ENCODE results near the gene HTD2.

The HTD2 gene

DNA sequence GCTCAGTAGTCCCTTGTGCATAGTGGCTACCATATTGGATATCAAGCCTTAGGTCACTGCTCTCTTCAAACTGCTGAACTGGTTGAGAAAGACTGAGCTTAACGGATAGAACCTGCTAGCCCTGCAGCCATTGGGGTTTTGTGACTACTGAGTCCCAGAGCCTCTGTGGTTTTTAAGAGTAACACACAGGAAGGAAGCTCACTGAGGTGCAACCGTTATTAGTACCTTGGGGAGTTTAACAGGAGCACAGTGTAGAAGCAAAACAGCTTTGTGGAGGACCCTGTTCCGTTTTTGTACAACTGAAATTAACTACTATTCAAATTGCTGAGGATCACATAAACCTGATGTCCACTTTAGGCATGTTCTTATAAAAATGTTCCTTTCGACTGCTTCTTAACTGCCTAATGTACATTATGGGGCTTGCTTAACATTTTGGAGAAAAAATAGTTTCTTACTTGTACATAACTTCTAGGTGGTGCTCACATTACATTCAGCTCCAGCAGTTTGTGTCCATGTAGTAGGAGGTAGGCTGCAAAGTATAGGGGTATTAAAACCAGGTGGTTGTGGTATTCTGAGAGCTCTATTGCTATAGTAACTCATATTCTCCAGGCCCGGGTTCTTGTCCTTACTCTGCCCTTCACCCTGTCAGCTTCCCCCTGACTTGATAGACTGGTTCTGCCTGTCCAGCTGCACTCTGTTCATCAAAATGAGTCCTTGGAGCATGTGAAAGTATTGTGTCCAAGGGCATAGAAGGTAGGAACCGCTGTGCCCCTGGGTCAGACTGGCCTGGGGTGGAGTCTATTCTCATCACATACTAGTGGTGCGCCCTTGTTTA is 43.7 kb downstream of the HTD2 start:
- TF ChIP-seq, protein P1, sequence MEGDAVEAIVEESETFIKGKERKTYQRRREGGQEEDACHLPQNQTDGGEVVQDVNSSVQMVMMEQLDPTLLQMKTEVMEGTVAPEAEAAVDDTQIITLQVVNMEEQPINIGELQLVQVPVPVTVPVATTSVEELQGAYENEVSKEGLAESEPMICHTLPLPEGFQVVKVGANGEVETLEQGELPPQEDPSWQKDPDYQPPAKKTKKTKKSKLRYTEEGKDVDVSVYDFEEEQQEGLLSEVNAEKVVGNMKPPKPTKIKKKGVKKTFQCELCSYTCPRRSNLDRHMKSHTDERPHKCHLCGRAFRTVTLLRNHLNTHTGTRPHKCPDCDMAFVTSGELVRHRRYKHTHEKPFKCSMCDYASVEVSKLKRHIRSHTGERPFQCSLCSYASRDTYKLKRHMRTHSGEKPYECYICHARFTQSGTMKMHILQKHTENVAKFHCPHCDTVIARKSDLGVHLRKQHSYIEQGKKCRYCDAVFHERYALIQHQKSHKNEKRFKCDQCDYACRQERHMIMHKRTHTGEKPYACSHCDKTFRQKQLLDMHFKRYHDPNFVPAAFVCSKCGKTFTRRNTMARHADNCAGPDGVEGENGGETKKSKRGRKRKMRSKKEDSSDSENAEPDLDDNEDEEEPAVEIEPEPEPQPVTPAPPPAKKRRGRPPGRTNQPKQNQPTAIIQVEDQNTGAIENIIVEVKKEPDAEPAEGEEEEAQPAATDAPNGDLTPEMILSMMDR (IDR thresholded peaks at IDR 0.05): no peak
- no peak overlapping the region for H3K4me3 Mint-ChIP-seq
- H3K27ac Mint-ChIP-seq: no peak overlapping the region
- DNase-seq: no peak
- peaks cover 9% of the 10 kb centered on the region for H3K4me1 Mint-ChIP-seq
- H3K27me3 Mint-ChIP-seq (ENCODE audit: low read depth, poor library complexity): peaks cover 6% of the 10 kb centered on the region
- peaks cover 4% of the 10 kb centered on the region for H3K36me3 Mint-ChIP-seq (ENCODE audit: low read depth)
- no peaks in the 10 kb centered on the region for H3K9me3 Mint-ChIP-seq

DNA sequence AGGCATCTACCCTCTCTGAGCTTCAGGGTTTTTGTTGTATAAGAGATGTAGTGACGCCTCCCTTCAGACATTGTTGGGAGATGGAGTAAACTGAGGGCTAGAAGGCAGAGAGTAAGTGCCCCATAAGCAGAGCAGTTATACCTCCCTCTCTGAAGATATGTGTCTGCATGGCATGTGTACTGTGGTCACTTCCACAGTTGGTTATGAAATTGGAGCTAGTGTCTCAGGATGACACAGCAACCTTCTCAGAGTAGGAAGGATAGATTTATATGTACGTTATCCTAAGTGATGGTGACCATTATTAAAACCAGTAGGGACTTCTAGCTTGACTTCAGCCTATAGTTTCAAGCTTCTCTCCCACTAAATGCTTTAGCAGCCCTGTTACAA is 44.3 kb downstream of the HTD2 start:
- Mint-ChIP-seq H3K27me3 (ENCODE audit: low read depth, poor library complexity) (peaks cover 10% of the 10 kb centered on the region), H3K4me3 (no peak overlapping the region), H3K9me3 (no peaks in the 10 kb centered on the region)

DNA sequence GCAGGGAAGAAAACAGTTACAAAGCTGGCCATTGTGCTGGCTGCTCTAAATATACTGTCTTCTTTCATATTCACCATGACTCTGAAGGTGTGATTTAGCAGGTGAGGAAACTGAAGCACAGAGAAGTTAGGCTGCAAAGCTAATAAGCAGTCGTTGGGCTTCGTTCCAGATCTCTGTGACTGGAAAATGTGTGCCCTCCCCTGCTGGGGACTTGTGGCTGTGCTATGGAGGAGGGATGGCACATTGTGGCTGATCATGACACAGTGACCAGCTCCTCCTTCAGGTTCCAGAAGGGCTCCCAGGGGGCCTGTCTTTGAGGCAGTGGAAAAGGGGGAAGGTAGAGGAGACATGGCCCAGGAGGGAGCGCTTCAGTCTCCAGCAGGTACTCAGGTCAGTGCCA is 45.6 kb downstream of the HTD2 start:
- peak overlapping the region; percentile 43 for H3K27ac Mint-ChIP-seq
- H3K4me1 Mint-ChIP-seq: peaks cover 15% of the 10 kb centered on the region
- H3K27me3 Mint-ChIP-seq (ENCODE audit: low read depth, poor library complexity): peaks cover 10% of the 10 kb centered on the region
- no peaks in the 10 kb centered on the region for H3K9me3 Mint-ChIP-seq
- no peak for DNase-seq
- peaks cover 4% of the 10 kb centered on the region for H3K36me3 Mint-ChIP-seq (ENCODE audit: low read depth)
- H3K4me3 Mint-ChIP-seq: no peak overlapping the region
- TF ChIP-seq, protein P1 (IDR thresholded peaks at IDR 0.05): no peak

More for the DNA sequence above, 44.3 kb downstream of the HTD2 start:
- TF ChIP-seq, protein P1 (IDR thresholded peaks at IDR 0.05): no peak
- Mint-ChIP-seq H3K27ac (no peak overlapping the region), H3K4me1 (peaks cover 9% of the 10 kb centered on the region), H3K36me3 (ENCODE audit: low read depth) (peaks cover 4% of the 10 kb centered on the region)
- DNase-seq: no peak

DNA sequence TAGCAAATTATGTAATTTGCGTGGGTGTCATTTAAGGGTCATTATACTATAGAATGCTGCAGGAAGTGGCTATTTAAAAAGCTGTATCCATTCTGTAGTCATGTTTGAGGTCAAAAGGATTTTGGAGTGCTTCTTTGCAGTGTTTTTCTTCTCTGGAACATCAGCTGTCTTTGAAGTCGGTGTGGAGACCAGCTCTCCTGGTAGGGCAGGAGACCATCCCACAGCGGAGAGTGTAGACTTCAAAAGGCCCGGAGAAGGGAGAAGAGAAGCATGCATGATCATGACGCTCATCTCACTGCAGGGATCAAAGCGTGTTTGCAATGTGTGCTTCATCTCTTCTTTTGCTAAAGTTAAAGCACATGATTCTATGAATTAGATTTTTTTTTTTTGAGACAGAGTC is 46.3 kb downstream of the HTD2 start:
- no peaks in the 10 kb centered on the region for H3K9me3 Mint-ChIP-seq
- no peak for DNase-seq
- peaks cover 4% of the 10 kb centered on the region for H3K36me3 Mint-ChIP-seq (ENCODE audit: low read depth)
- peaks cover 19% of the 10 kb centered on the region for H3K4me1 Mint-ChIP-seq
- TF ChIP-seq, protein P1 (IDR thresholded peaks at IDR 0.05): no peak
- H3K27me3 Mint-ChIP-seq (ENCODE audit: low read depth, poor library complexity): peaks cover 10% of the 10 kb centered on the region
- no peak overlapping the region for H3K4me3 Mint-ChIP-seq
- no peak overlapping the region for H3K27ac Mint-ChIP-seq

DNA sequence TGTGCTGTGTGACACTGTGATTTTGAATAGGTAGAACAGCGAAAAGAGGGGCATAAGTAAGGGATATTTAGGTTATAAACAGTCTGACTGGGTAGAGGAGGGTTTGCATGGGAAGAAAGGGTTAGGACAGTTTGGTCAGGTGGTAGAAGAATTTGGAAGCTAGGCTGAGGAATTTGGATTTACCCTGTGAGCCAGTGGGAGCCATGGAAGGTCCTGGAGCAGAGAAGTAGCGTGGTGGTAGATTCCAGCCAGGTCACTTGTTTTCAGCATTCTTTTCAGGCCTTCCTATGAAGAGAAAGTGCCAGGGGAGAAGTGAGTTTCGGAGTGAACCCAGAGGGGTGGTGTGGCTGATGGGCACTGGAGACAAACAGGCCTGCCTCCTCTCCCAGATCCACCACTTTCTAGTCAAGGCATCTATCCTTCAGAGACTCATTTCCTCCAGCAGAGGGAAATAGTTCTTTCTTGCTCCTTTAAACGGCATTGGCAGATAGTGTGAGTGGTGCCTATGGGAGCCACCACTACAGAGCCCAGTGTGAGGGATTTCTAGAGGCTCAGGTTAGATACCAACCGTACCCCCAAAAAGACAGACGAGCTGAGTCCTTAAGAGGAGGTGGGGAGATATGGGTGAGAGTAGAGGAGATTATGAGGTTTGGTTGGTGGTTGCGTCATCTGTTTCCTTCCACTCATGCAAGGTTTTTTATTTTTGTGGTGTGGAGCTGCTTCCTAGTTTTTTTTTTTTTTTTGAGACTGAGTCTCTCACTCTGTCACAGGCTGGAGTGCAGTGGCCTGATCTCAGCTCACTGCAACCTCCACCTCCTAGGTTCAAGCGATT is 47.6 kb downstream of the HTD2 start:
- peak overlapping the region; percentile 1 for H3K27ac Mint-ChIP-seq

More for the DNA sequence above, 47.6 kb downstream of the HTD2 start:
- Mint-ChIP-seq H3K36me3 (ENCODE audit: low read depth) (peaks cover 4% of the 10 kb centered on the region), H3K4me1 (peaks cover 19% of the 10 kb centered on the region), H3K27me3 (ENCODE audit: low read depth, poor library complexity) (peaks cover 10% of the 10 kb centered on the region), H3K4me3 (no peak overlapping the region), H3K9me3 (no peaks in the 10 kb centered on the region)
- TF ChIP-seq, protein P1 (IDR thresholded peaks at IDR 0.05): no peak
- no peak for DNase-seq

Measured in nephron progenitor cell (in vitro differentiated cells).